Stomach (tissue), 9 donors: ENCODE results near the gene LSAMP. TPM values are rescaled to one million over a fixed set of nuclear protein-coding genes. Genes with fewer than 3 reads are reported as not detected.

Experiments used
- DNase-seq, 2 donors: peaks; one replicate each; pipeline versions ENCODE4 v3.0.0 to v3.0.0-alpha.2; 2013 to 2019
- H3K27ac ChIP-seq, 5 donors: fragments of 200-600 bp in 4 of 5; sonication (generic) in 4 of 5; one replicate each; pipeline ENCODE4 v1.5.1; 2013 to 2019; ENCODE audit warnings: mild to moderate bottlenecking in 1 of 5, moderate library complexity in 1 of 5
- H3K27me3 ChIP-seq, 3 donors: fragments of 200-600 bp; sonication (generic); one replicate each; pipeline ENCODE4 v1.5.1; 2017 to 2019; ENCODE audit warnings: mixed run types in 1 of 3
- H3K36me3 ChIP-seq, 4 donors: fragments of 200-600 bp; sonication (generic); 1 replicate in 3 of 4; 2 replicates in 1 of 4; pipeline ENCODE4 v1.5.1; 2016 to 2019
- H3K4me1 ChIP-seq, 4 donors: fragments of 200-600 bp; sonication (generic); one replicate each; pipeline ENCODE4 v1.5.1; 2016 to 2019
- H3K4me3 ChIP-seq, 4 donors: fragments of 200-600 bp; sonication (generic) in 3 of 4; one replicate each; pipeline ENCODE4 v1.5.1; 2016 to 2019; ENCODE audit warnings: mild to moderate bottlenecking in 1 of 4
- H3K9me3 ChIP-seq, 4 donors: fragments of 200-600 bp; sonication (generic); one replicate each; pipeline ENCODE4 v1.5.1; 2016 to 2019
- CTCF ChIP-seq, 7 experiments: fragments of 450-650 bp in 4 of 7; fragments of 200-600 bp in 3 of 7; sonication (generic) in 3 of 7; IDR thresholded peaks; one replicate each; pipeline ENCODE4 v1.5.1; 2016 to 2019; ENCODE audit warnings: antibody characterized with exemption in 7 of 7, control low read depth in 2 of 7, mild to moderate bottlenecking in 1 of 7
- EP300 ChIP-seq: sonication (generic); formaldehyde crosslinking; IDR thresholded peaks from one replicate; pipeline ENCODE4 v1.6.1; 2017; ENCODE audit warnings: antibody characterized with exemption
- POLR2A ChIP-seq, 4 donors: fragments of 450-650 bp; IDR thresholded peaks; one replicate each; pipeline ENCODE4 v1.6.1; 2016; ENCODE audit warnings: antibody characterized with exemption in 4 of 4, control low read depth in 2 of 4, mild to moderate bottlenecking in 1 of 4, moderate library complexity in 1 of 4
- POLR2AphosphoS5 ChIP-seq, 3 donors: sonication (generic); formaldehyde crosslinking; IDR thresholded peaks; one replicate each; pipeline ENCODE4 v1.6.1; 2016; ENCODE audit warnings: antibody characterized with exemption in 3 of 3
- WGBS, 5 donors: extraction: QIAGEN DNeasy Blood & Tissue Kit in 3 of 5; methylation state at CpG; one replicate each; pipeline versions ENCODE4 v1.1.5 to v1.1.7; 2013 to 2018; 5-methylcytosine and 5-hydroxymethylcytosine counted together
- intact Hi-C: fragments of 100-400 bp; cut with DNase I; formaldehyde crosslinking; loops from one replicate; pipeline ENCODE4 v1.15.1; 2023; ENCODE audit warnings: low total_unique reads
- polyA plus RNA-seq, 3 donors: library from polyadenylated mRNA; stranded (reverse); fragments of 200-250 nt; gene quantifications; one replicate each; pipeline ENCODE4 v1.2.3, GENCODE V29; 2013
- total RNA-seq, 5 donors: library from RNA; depleted of rRNA; stranded (reverse); fragments of >200 nt; gene quantifications; one replicate each; pipeline versions ENCODE4 v1.1.0 to v1.2.3, GENCODE V29; 2014 to 2016
- donor health status: healthy with polysubstance abuse.
- donor health status: Bipolar disorder and iron deficiency.
- donor health status: healthy.

Gene LSAMP
- total and polyA plus RNA-seq, 8 donors: 1.1 to 20.7 (median 1.7) TPM

- Histone ChIP-seq H3K9me3 (no peaks in the 10 kb centered on the region), H3K27ac (peak overlapping the region in 1 of 5 donors; percentile 32), H3K27me3 (no peaks in the 10 kb centered on the region), H3K4me3 (no peak overlapping the region), H3K36me3 (no peaks in the 10 kb centered on the region), H3K4me1 (peaks cover 0 to 26% (median 17%) of the 10 kb centered on the region in 4 donors)
- peak in 1 of 2 donors; percentile 17 for DNase-seq
- intact Hi-C loops: no loop called here
- TF ChIP-seq POLR2AphosphoS5 (IDR thresholded peaks at IDR 0.05) (no peak), CTCF (IDR thresholded peaks at IDR 0.05) (no peak), POLR2A (IDR thresholded peaks at IDR 0.05) (no peak), EP300 (no peak)
- WGBS, 5 donors: 22 to 30% (median 28%) methylated on average over 3 of the region's 3 CpGs
Observed at GRCh38 chr3:115857518-115858136, 587.7 kb downstream of the LSAMP start.

GRCh38 chr3:115855911-115856310 is 589.4 kb downstream of the LSAMP start:
- Histone ChIP-seq H3K9me3 (no peaks in the 10 kb centered on the region), H3K36me3 (no peaks in the 10 kb centered on the region), H3K4me3 (no peak overlapping the region), H3K27me3 (no peaks in the 10 kb centered on the region), H3K27ac (no peak overlapping the region), H3K4me1 (peaks cover 0 to 26% (median 17%) of the 10 kb centered on the region in 4 donors)
- no peak for TF ChIP-seq EP300
- no peak for TF ChIP-seq POLR2A (IDR thresholded peaks at IDR 0.05)
- TF ChIP-seq POLR2AphosphoS5 (IDR thresholded peaks at IDR 0.05): no peak
- TF ChIP-seq CTCF (IDR thresholded peaks at IDR 0.05): no peak
- DNase-seq: no peak
- 69 to 93% (median 83%) methylated on average over 1 of the region's 1 CpG for WGBS, 5 donors
- intact Hi-C loops: no loop called here

DNA sequence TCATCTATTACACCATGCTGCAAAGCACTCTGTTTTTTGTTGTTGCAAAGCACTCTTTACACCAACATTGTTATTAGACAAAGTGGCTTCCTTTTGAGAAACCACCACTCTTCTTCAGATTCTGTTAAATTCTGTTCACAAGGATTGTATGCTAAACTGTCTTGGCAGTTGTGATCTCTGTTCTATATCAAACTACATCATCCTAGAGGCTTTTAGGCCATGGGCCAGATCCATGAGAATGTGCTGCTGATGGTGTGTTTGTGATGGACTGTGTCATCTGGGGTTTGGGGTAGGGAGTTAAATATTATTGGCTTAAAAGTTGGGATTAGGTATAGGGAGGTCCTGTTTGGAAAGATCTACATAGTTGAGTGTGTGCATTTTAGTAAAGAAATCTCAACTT is 592.2 kb downstream of the LSAMP start:
- peak in 1 of 2 donors; percentile 40 for DNase-seq
- intact Hi-C loops: no loop called here

GRCh38 chr3:115852278-115852677 is 593.0 kb downstream of the LSAMP start:
- Histone ChIP-seq H3K36me3 (no peaks in the 10 kb centered on the region), H3K4me3 (no peak overlapping the region), H3K27ac (no peak overlapping the region), H3K9me3 (no peaks in the 10 kb centered on the region), H3K4me1 (peaks cover 0 to 8% (median 5%) of the 10 kb centered on the region in 4 donors), H3K27me3 (no peaks in the 10 kb centered on the region)
- DNase-seq: no peak
- WGBS, 5 donors: 59 to 80% (median 73%) methylated on average over 4 of the region's 4 CpGs
- TF ChIP-seq POLR2A (IDR thresholded peaks at IDR 0.05): no peak
- no peak for TF ChIP-seq POLR2AphosphoS5 (IDR thresholded peaks at IDR 0.05)
- TF ChIP-seq CTCF (IDR thresholded peaks at IDR 0.05): no peak
- TF ChIP-seq EP300: no peak
- intact Hi-C loops: no loop called here

More for the DNA sequence above, 592.2 kb downstream of the LSAMP start:
- Histone ChIP-seq H3K9me3 (no peaks in the 10 kb centered on the region), H3K36me3 (no peaks in the 10 kb centered on the region), H3K27me3 (no peaks in the 10 kb centered on the region), H3K27ac (no peak overlapping the region), H3K4me1 (peaks cover 0 to 16% (median 14%) of the 10 kb centered on the region in 4 donors), H3K4me3 (no peak overlapping the region)
- TF ChIP-seq POLR2A (IDR thresholded peaks at IDR 0.05): no peak

DNA sequence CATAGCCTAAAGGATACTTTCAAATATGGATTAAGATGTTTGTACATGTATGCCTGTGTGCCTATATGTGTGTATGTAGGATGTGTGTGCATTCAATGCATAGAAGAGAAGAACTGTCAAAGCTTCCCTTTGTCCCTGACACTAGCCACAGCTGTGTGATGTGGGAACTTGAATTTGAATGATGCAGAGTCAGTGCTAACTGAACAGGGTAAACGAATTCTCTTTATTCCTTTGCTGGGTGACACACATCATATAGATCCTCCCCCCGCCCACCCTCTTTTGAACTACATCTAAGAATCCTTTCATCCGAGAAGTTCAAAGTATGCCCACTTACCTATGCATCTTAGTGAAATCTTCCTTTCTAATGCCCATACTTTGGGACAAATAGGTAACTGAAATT is 593.7 kb downstream of the LSAMP start:
- intact Hi-C loops: no loop called here
- TF ChIP-seq EP300 (no peak), POLR2AphosphoS5 (IDR thresholded peaks at IDR 0.05) (no peak), CTCF (IDR thresholded peaks at IDR 0.05) (no peak), POLR2A (IDR thresholded peaks at IDR 0.05) (no peak)
- 80 to 91% (median 81%) methylated on average over 3 of the region's 3 CpGs for WGBS, 5 donors
- Histone ChIP-seq H3K27me3 (no peaks in the 10 kb centered on the region), H3K27ac (no peak overlapping the region), H3K9me3 (no peaks in the 10 kb centered on the region), H3K4me1 (peaks cover 0 to 1% (median 0%) of the 10 kb centered on the region in 4 donors), H3K4me3 (no peak overlapping the region), H3K36me3 (no peaks in the 10 kb centered on the region)
- DNase-seq: no peak
